Mucosa of rectum (tissue), 2 donors: ENCODE results near the gene BSDC1.

ENCODE experiments used
- H3K27ac ChIP-seq, 2 donors: one replicate each; pipeline ENCODE4 v1.7.0; 2013; ENCODE audit warnings: inconsistent platforms in 2 of 2, low read depth in 2 of 2, low read length in 2 of 2
- H3K27me3 ChIP-seq, 2 donors: one replicate each; pipeline ENCODE4 v1.7.0; 2013; ENCODE audit warnings: low read length in 2 of 2; ENCODE audit not compliant: control insufficient read depth in 2 of 2, insufficient read depth in 2 of 2
- H3K36me3 ChIP-seq, 2 donors: one replicate each; pipeline ENCODE4 v1.7.0; 2013; ENCODE audit warnings: low read length in 2 of 2; ENCODE audit not compliant: control insufficient read depth in 2 of 2, insufficient read depth in 2 of 2
- H3K4me1 ChIP-seq, 2 donors: one replicate each; pipeline ENCODE4 v1.7.0; 2013; ENCODE audit warnings: low read length in 2 of 2, mild to moderate bottlenecking in 1 of 2; ENCODE audit not compliant: control insufficient read depth in 2 of 2, insufficient read depth in 2 of 2
- H3K4me3 ChIP-seq, 2 donors: one replicate each; pipeline ENCODE4 v1.7.0; 2013; ENCODE audit warnings: low read length in 2 of 2
- H3K9ac ChIP-seq, 2 donors: one replicate each; pipeline ENCODE4 v1.7.0; 2013; ENCODE audit warnings: low read length in 2 of 2, low read depth in 1 of 2, mild to moderate bottlenecking in 1 of 2
- H3K9me3 ChIP-seq, 2 donors: one replicate each; pipeline ENCODE4 v1.7.0; 2013; ENCODE audit warnings: low read length in 2 of 2; ENCODE audit not compliant: control insufficient read depth in 2 of 2
- donor health status: healthy.
- donor health status: Normal muscosa, but diverticular disease.

Gene BSDC1

GRCh38 chr1:32350785-32351398 lies 43.3 kb downstream of the BSDC1 start:
- Histone ChIP-seq H3K27ac (peak overlapping the region; percentile 85 to 86), H3K27me3 (no peaks in the 10 kb centered on the region), H3K9ac (peak overlapping the region; percentile 75 to 92), H3K4me3 (peak overlapping the region; percentile 78 to 85), H3K4me1 (peaks cover 7 to 16% of the 10 kb centered on the region in 2 donors), H3K9me3 (no peaks in the 10 kb centered on the region), H3K36me3 (no peaks in the 10 kb centered on the region)

GRCh38 chr1:32349211-32349708 lies 45.0 kb downstream of the BSDC1 start:
- no peak overlapping the region for H3K9ac ChIP-seq
- no peaks in the 10 kb centered on the region for H3K36me3 ChIP-seq
- H3K9me3 ChIP-seq, result no peaks in the 10 kb centered on the region
- H3K4me3 ChIP-seq, result no peak overlapping the region
- H3K27me3 ChIP-seq, result no peaks in the 10 kb centered on the region
- H3K27ac ChIP-seq, result no peak overlapping the region
- H3K4me1 ChIP-seq, result peaks cover 14 to 16% of the 10 kb centered on the region in 2 donors

- Histone ChIP-seq H3K9me3 (no peaks in the 10 kb centered on the region), H3K4me3 (no peak overlapping the region), H3K36me3 (no peaks in the 10 kb centered on the region), H3K27ac (no peak overlapping the region), H3K4me1 (peaks cover 3 to 7% of the 10 kb centered on the region in 2 donors), H3K9ac (no peak overlapping the region), H3K27me3 (no peaks in the 10 kb centered on the region)
These were observed 47.6 kb downstream of the BSDC1 start for GRCh38 chr1:32346532-32347157.

GRCh38 chr1:32345289-32345827 lies 48.9 kb downstream of the BSDC1 start:
- Histone ChIP-seq H3K27ac (no peak overlapping the region), H3K36me3 (no peaks in the 10 kb centered on the region), H3K4me3 (no peak overlapping the region), H3K27me3 (no peaks in the 10 kb centered on the region), H3K4me1 (peaks cover 0 to 7% of the 10 kb centered on the region in 2 donors), H3K9ac (no peak overlapping the region), H3K9me3 (no peaks in the 10 kb centered on the region)

GRCh38 chr1:32342704-32343103 lies 51.5 kb downstream of the BSDC1 start:
- Histone ChIP-seq H3K9ac (no peak overlapping the region), H3K27ac (no peak overlapping the region), H3K4me1 (peaks cover 16 to 21% of the 10 kb centered on the region in 2 donors), H3K27me3 (no peaks in the 10 kb centered on the region), H3K9me3 (no peaks in the 10 kb centered on the region), H3K4me3 (no peak overlapping the region), H3K36me3 (no peaks in the 10 kb centered on the region)

- Histone ChIP-seq H3K4me3 (no peak overlapping the region), H3K27me3 (no peaks in the 10 kb centered on the region), H3K36me3 (no peaks in the 10 kb centered on the region), H3K9ac (no peak overlapping the region), H3K4me1 (peaks cover 17 to 27% of the 10 kb centered on the region in 2 donors), H3K9me3 (no peaks in the 10 kb centered on the region), H3K27ac (no peak overlapping the region)
These were observed 52.3 kb downstream of the BSDC1 start for GRCh38 chr1:32341971-32342370.

GRCh38 chr1:32341186-32341757 lies 53.0 kb downstream of the BSDC1 start:
- Histone ChIP-seq H3K4me3 (no peak overlapping the region), H3K4me1 (peaks cover 22 to 32% of the 10 kb centered on the region in 2 donors), H3K9ac (no peak overlapping the region), H3K9me3 (no peaks in the 10 kb centered on the region), H3K27ac (no peak overlapping the region), H3K27me3 (no peaks in the 10 kb centered on the region), H3K36me3 (no peaks in the 10 kb centered on the region)

- no peaks in the 10 kb centered on the region for H3K36me3 ChIP-seq
- H3K4me1 ChIP-seq, result peaks cover 28 to 31% of the 10 kb centered on the region in 2 donors
- H3K4me3 ChIP-seq, result no peak overlapping the region
- H3K27me3 ChIP-seq, result no peaks in the 10 kb centered on the region
- no peak overlapping the region for H3K9ac ChIP-seq
- peak overlapping the region in 1 of 2 donors; percentile 23 for H3K27ac ChIP-seq
- no peaks in the 10 kb centered on the region for H3K9me3 ChIP-seq
These were observed 54.8 kb downstream of the BSDC1 start for GRCh38 chr1:32339363-32339978.

GRCh38 chr1:32338637-32339145 lies 55.5 kb downstream of the BSDC1 start:
- no peaks in the 10 kb centered on the region for H3K9me3 ChIP-seq
- H3K27me3 ChIP-seq, result no peaks in the 10 kb centered on the region
- peak overlapping the region in 1 of 2 donors; percentile 38 for H3K4me3 ChIP-seq
- H3K9ac ChIP-seq, result peak overlapping the region in 1 of 2 donors; percentile 38
- H3K27ac ChIP-seq, result peak overlapping the region; percentile 34 to 43
- H3K36me3 ChIP-seq, result peaks cover 0 to 5% of the 10 kb centered on the region in 2 donors
- H3K4me1 ChIP-seq, result peaks cover 33 to 37% of the 10 kb centered on the region in 2 donors
